GM04503 (cell line): ENCODE measurements around the gene EMID1.

ENCODE experiments used
- DNase-seq: peaks from one replicate; pipeline ENCODE4 v3.0.0-alpha.2; 2012; ENCODE audit warnings: low read depth

Gene EMID1

GRCh38 chr22:29195118-29195963 is 10.4 kb upstream of the EMID1 start:
- DNase-seq: no peak

GRCh38 chr22:29195964-29196666 is 9.6 kb upstream of the EMID1 start:
- no peak for DNase-seq

- DNase-seq: no peak
Measured at GRCh38 chr22:29197096-29197495, 8.6 kb upstream of the EMID1 start.

- DNase-seq: no peak
Measured at GRCh38 chr22:29198240-29198639, 7.5 kb upstream of the EMID1 start.

- no peak for DNase-seq
Measured at GRCh38 chr22:29199702-29200400, 5.8 kb upstream of the EMID1 start.

- no peak for DNase-seq
Measured at GRCh38 chr22:29200901-29201300, 4.8 kb upstream of the EMID1 start.

GRCh38 chr22:29201782-29202181 is 3.9 kb upstream of the EMID1 start:
- no peak for DNase-seq

GRCh38 chr22:29202212-29203192 is 3.2 kb upstream of the EMID1 start:
- DNase-seq: no peak

- no peak for DNase-seq
Measured at GRCh38 chr22:29203488-29204454, 1.9 kb upstream of the EMID1 start.

GRCh38 chr22:29204455-29205183 is 1.1 kb upstream of the EMID1 start:
- no peak for DNase-seq

- no peak for DNase-seq
Measured at GRCh38 chr22:29205252-29205593, 473 bp upstream of the EMID1 start.

- no peak for DNase-seq
Measured at GRCh38 chr22:29206372-29207242, 911 bp downstream of the EMID1 start.

GRCh38 chr22:29207243-29207550 is 1.5 kb downstream of the EMID1 start:
- DNase-seq: no peak

- DNase-seq: no peak
Measured at GRCh38 chr22:29207562-29208501, 2.1 kb downstream of the EMID1 start.

- DNase-seq: no peak
Measured at GRCh38 chr22:29208502-29208862, 2.8 kb downstream of the EMID1 start.

GRCh38 chr22:29208879-29209623 is 3.4 kb downstream of the EMID1 start:
- no peak for DNase-seq

GRCh38 chr22:29209624-29209929 is 3.9 kb downstream of the EMID1 start:
- no peak for DNase-seq
